HepG2 (cell line): ENCODE measurements around the gene MYD88. TPM values are rescaled to one million over a fixed set of nuclear protein-coding genes. Genes with fewer than 3 reads are reported as not detected.

Experiments
- CTCF ChIP-seq: sonication (generic); formaldehyde crosslinking; IDR thresholded peaks from 2 replicates; pipeline ENCODE4 v1.5.0; 2020; ENCODE audit warnings: mild to moderate bottlenecking, missing genetic modification reagents, moderate library complexity
- E2F2 ChIP-seq: sonication (generic); formaldehyde crosslinking; IDR thresholded peaks from 2 replicates; pipeline ENCODE4 v1.4.0; 2020; ENCODE audit warnings: missing genetic modification reagents, borderline replicate concordance
- GATAD2A ChIP-seq: IDR thresholded peaks from 2 replicates; pipeline ENCODE4 v1.6.1; 2016
- HHEX ChIP-seq: IDR thresholded peaks from 2 replicates; pipeline ENCODE4 v1.6.1; 2016; ENCODE audit warnings: control low read depth
- HOXD1 ChIP-seq: sonication (generic); formaldehyde crosslinking; IDR thresholded peaks from 2 replicates; pipeline ENCODE4 v1.5.0; 2020; ENCODE audit warnings: missing genetic modification reagents
- JUN ChIP-seq: sonication (generic); formaldehyde crosslinking; IDR thresholded peaks from 2 replicates; pipeline ENCODE4 v1.4.0; 2020; ENCODE audit warnings: mild to moderate bottlenecking, missing genetic modification reagents
- KDM1A ChIP-seq: IDR thresholded peaks from 2 replicates; pipeline ENCODE4 v1.6.1; 2016; ENCODE audit warnings: missing compliant biosample characterization
- KMT2B ChIP-seq: IDR thresholded peaks from 2 replicates; pipeline ENCODE4 v1.6.1; 2016; ENCODE audit warnings: missing genetic modification reagents, missing compliant biosample characterization
- MAZ ChIP-seq, 2 experiments: sonication (generic) in 1 of 2; formaldehyde crosslinking in 1 of 2; IDR thresholded peaks; 2 replicates each; pipeline versions ENCODE4 v1.5.0 to v1.6.1; 2012 to 2020; ENCODE audit warnings: low read depth in 2 of 2, mild to moderate bottlenecking in 2 of 2, borderline replicate concordance in 1 of 2, improper control_type of control experiment in 1 of 2, low read length in 1 of 2, missing genetic modification reagents in 1 of 2, moderate library complexity in 1 of 2
- MLLT10 ChIP-seq: sonication (generic); formaldehyde crosslinking; IDR thresholded peaks from 2 replicates; pipeline ENCODE4 v1.4.0; 2020; ENCODE audit warnings: missing genetic modification reagents
- NFE2 ChIP-seq: sonication (generic); formaldehyde crosslinking; IDR thresholded peaks from 2 replicates; pipeline ENCODE4 v1.4.0; 2020; ENCODE audit warnings: missing genetic modification reagents
- NFE2L2 ChIP-seq: fragments of 150-350 bp; IDR thresholded peaks from 2 replicates; pipeline ENCODE4 v1.6.1; 2014; ENCODE audit warnings: low read length
- ZIK1 ChIP-seq: sonication (generic); formaldehyde crosslinking; IDR thresholded peaks from 2 replicates; pipeline ENCODE4 v1.5.0; 2020; ENCODE audit warnings: mild to moderate bottlenecking, low read depth, missing genetic modification reagents, borderline replicate concordance
- ZNF230 ChIP-seq: sonication (generic); formaldehyde crosslinking; IDR thresholded peaks from 2 replicates; pipeline ENCODE4 v1.4.0; 2020; ENCODE audit warnings: mild to moderate bottlenecking, missing genetic modification reagents
- ZNF281 ChIP-seq: sonication (generic); formaldehyde crosslinking; IDR thresholded peaks from 2 replicates; pipeline ENCODE4 v1.4.0; 2020; ENCODE audit warnings: missing genetic modification reagents, borderline replicate concordance
- ZNF33A ChIP-seq: sonication (generic); formaldehyde crosslinking; IDR thresholded peaks from 2 replicates; pipeline ENCODE4 v1.5.1; 2020; ENCODE audit warnings: missing genetic modification reagents, mild to moderate bottlenecking, moderate library complexity, borderline replicate concordance
- ZNF629 ChIP-seq: sonication (generic); formaldehyde crosslinking; conservative IDR thresholded peaks from 2 replicates; pipeline ENCODE4 v1.5.0; 2020; ENCODE audit warnings: missing genetic modification reagents
- ZNF639 ChIP-seq: conservative IDR thresholded peaks from 2 replicates; pipeline ENCODE4 v1.6.1; 2018; ENCODE audit warnings: missing genetic modification reagents
- ZNF691 ChIP-seq: sonication (generic); formaldehyde crosslinking; IDR thresholded peaks from 2 replicates; pipeline ENCODE4 v1.4.0; 2020; ENCODE audit warnings: missing genetic modification reagents, low read depth, mild to moderate bottlenecking, borderline replicate concordance
- ZZZ3 ChIP-seq: sonication (generic); formaldehyde crosslinking; IDR thresholded peaks from 2 replicates; pipeline ENCODE4 v1.4.0; 2020; ENCODE audit warnings: missing genetic modification reagents, mild to moderate bottlenecking, borderline replicate concordance
- polyA plus RNA-seq, 8 experiments: library from polyadenylated mRNA; depleted of rRNA in 3 of 8; stranded (reverse) in 7 of 8; unstranded in 1 of 8; fragments of >200 nt; fragmentation: Illumina TruSeq in 4 of 8; extraction: Trizol in 4 of 8; gene quantifications; 2 replicates each; pipeline versions ENCODE4 v1.2.1 to v1.2.3, GENCODE V29; 2011 to 2016; ENCODE audit warnings: low read depth in 4 of 8, missing spikeins in 1 of 8, mixed read lengths in 1 of 8; ENCODE audit not compliant: insufficient read depth in 1 of 8
- total RNA-seq, 5 experiments: library from RNA; depleted of rRNA; stranded (reverse); fragments of >200 nt; fragmentation: Illumina TruSeq; extraction: Trizol; gene quantifications; 2 replicates each; pipeline ENCODE4 v1.2.3, GENCODE V29; 2016; ENCODE audit warnings: low read depth in 1 of 5
- TF ChIP-seq, protein P1 (sequence below): sonication (generic); formaldehyde crosslinking; IDR thresholded peaks from 2 replicates; pipeline ENCODE4 v1.5.0; 2020; ENCODE audit warnings: missing genetic modification reagents

MYD88 gene
- total and polyA plus RNA-seq, 2 of the 13 experiments (the other 11 are each of a cell fraction or from before 2014, with no cell fraction given) = 7.6 to 32.7 TPM

GRCh38 chr3:38165722-38166387, 27.4 kb downstream of the MYD88 start (continued):
- no peak for TF ChIP-seq E2F2
- no peak for TF ChIP-seq KDM1A (CRISPR knock-in tag)
- TF ChIP-seq CTCF (CRISPR knock-in tag) = peak; percentile 27; the same call in 1 of the 2 replicates
- TF ChIP-seq NFE2 (CRISPR knock-in tag) = no peak
- TF ChIP-seq ZNF691 (CRISPR knock-in tag) = 0 out of 2 replicates have a peak, but pooled peaks have one; percentile 35
- TF ChIP-seq MLLT10 = no peak
- no peak for TF ChIP-seq JUN (CRISPR knock-in tag)
- no peak for TF ChIP-seq GATAD2A (CRISPR knock-in tag)
- TF ChIP-seq MAZ (IDR thresholded peaks at IDR 0.05; ENCODE audit: borderline replicate concordance, low read depth, low read length) = no peak
- TF ChIP-seq MAZ (CRISPR knock-in tag; IDR thresholded peaks at IDR 0.05; ENCODE audit: low read depth) = no peak
- no peak; the same call in 1 of the 2 replicates for TF ChIP-seq HOXD1 (CRISPR knock-in tag)
- no peak; the same call in 1 of the 2 replicates for TF ChIP-seq ZZZ3
- TF ChIP-seq HHEX (CRISPR knock-in tag) = no peak
- TF ChIP-seq ZNF33A (CRISPR knock-in tag) = no peak
- TF ChIP-seq, protein P1, sequence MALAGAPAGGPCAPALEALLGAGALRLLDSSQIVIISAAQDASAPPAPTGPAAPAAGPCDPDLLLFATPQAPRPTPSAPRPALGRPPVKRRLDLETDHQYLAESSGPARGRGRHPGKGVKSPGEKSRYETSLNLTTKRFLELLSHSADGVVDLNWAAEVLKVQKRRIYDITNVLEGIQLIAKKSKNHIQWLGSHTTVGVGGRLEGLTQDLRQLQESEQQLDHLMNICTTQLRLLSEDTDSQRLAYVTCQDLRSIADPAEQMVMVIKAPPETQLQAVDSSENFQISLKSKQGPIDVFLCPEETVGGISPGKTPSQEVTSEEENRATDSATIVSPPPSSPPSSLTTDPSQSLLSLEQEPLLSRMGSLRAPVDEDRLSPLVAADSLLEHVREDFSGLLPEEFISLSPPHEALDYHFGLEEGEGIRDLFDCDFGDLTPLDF (CRISPR knock-in tag) = no peak
- 0 out of 2 replicates have a peak, but pooled peaks have one; percentile 11 for TF ChIP-seq ZNF281 (CRISPR knock-in tag)
- TF ChIP-seq ZNF639 = no peak
- TF ChIP-seq NFE2L2 = no peak
- TF ChIP-seq ZNF230 (CRISPR knock-in tag) = no peak
- no peak for TF ChIP-seq ZNF629 (CRISPR knock-in tag)
- 0 out of 2 replicates have a peak, but pooled peaks have one; percentile 2 for TF ChIP-seq KMT2B (CRISPR knock-in tag)
- TF ChIP-seq ZIK1 (CRISPR knock-in tag) = no peak
